GM19023 (cell line): ENCODE results near the gene TNFRSF1B.

Experiments used
- ATAC-seq: cut with Tn5 transposase; IDR thresholded peaks from one replicate; pipeline ENCODE4 v1.9.1; 2021; ENCODE audit warnings: mild to moderate bottlenecking, moderate library complexity; ENCODE audit not compliant: unreplicated experiment

Gene TNFRSF1B

DNA sequence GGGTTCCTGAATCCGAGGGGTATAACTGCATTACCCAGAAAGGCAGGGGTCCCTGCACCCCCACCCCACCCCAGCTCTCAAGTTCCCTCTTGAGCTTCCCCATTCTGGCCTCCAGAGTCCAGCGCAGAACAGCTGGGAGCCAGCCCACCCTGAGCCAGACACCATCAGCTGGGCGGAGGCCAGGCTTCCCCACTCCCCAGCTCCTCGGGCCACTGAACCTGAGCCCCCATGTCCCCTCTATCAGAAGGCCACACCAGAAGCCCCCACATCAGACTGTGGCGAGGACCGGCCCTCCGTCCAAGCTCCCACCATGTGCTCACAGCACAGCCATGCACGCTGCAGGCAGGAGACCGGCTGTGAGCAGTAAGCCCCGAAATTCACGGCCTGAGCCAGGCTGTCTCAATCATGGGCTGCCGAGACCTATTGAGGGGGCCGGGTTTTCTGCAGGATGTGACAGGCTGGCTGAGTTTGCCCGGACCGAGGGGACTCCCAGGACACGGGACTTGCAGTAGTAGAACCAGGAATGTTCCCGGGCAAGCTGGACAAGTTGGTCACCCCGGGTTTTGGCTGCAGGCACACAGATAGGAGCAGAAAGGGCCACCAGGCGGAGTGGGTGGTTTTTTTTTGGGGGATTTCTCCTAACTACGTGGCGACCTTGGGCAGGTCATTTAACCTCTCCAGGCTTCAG is 25.5 kb upstream of the TNFRSF1B start:
- no peak for ATAC-seq

- no peak for ATAC-seq
Measured at GRCh38 chr1:12142141-12142823, 24.5 kb upstream of the TNFRSF1B start.

DNA sequence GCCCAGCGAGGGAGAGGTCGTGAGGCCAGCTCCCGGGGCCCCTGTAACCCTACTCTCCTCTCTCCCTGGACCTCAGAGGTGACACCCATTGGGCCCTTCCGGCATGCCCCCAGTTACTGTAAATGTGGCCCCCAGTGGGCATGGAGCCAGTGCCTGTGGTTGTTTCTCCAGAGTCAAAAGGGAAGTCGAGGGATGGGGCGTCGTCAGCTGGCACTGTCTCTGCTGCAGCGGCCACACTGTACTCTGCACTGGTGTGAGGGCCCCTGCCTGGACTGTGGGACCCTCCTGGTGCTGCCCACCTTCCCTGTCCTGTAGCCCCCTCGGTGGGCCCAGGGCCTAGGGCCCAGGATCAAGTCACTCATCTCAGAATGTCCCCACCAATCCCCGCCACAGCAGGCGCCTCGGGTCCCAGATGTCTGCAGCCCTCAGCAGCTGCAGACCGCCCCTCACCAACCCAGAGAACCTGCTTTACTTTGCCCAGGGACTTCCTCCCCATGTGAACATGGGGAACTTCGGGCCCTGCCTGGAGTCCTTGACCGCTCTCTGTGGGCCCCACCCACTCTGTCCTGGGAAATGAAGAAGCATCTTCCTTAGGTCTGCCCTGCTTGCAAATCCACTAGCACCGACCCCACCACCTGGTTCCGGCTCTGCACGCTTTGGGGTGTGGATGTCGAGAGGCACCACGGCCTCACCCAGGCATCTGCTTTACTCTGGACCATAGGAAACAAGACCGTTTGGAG is 23.7 kb upstream of the TNFRSF1B start:
- no peak for ATAC-seq

GRCh38 chr1:12143631-12144155 is 23.1 kb upstream of the TNFRSF1B start:
- no peak for ATAC-seq

- no peak for ATAC-seq
Measured at GRCh38 chr1:12144236-12144635, 22.6 kb upstream of the TNFRSF1B start.

- ATAC-seq = no peak
Measured at GRCh38 chr1:12144969-12145368, 21.8 kb upstream of the TNFRSF1B start.

GRCh38 chr1:12145616-12146342 is 21.0 kb upstream of the TNFRSF1B start:
- ATAC-seq = no peak

DNA sequence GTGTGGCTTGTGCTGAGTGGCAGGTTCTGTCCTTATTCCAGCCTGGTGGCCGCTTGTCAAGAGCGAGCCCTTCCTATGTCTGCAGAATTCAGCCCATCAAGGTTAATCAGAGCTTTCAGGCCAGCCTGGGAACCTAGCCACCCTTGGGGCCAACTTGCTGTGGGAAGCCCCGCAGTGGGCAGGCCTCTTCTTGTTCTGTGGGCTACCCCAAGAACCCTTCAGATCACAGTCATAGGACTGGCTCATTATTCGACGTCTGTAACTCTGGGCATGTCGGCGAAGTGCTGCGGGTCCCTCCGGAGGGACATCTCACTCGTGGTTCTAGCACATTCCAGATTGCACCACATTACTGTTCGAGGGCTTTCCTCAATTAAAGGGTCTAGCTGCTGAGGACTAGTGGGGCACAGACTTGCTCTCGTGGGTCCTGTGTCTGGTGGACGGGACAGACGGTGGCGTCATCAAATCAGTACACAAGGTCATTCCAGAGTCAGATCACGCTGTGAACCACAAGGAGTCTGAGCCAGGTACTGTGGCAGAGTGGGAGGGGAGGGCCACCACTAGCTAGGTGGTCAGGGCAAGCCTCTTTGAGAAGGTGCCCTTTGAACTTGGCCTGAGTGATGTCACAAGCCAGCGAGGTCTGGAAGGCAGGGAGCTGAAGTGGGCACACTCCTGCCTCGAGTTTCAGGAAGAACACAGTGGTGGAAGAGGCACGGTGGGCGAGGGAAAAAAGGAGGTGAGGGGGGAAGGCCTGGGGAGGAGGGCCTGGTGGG is 20.3 kb upstream of the TNFRSF1B start:
- ATAC-seq = no peak

DNA sequence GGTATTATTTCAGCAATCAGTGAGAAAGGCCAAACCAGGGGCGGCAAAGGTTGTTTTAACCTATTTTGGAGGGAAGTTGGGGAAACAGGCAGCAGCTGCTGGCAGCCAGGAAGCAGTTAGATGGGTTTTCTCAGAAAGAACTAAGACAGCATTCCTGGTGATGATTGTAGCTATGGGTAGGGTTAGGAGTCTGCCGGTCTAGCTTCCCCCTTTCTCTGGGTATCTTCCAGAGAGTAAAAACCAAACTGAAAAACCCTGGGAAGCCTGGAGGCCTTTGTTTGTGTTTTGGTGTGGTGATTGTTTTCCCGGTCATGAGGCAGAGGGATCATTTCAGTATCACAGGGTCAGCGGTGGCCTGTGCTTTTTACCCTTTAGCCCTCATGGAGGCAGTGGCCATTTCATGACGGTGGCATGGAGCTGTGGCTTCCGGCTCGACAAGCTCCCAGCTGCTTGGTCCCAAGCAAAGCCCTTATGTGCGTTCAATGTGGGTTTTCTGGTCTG is 19.5 kb upstream of the TNFRSF1B start:
- ATAC-seq = no peak

- no peak for ATAC-seq
Measured at GRCh38 chr1:12148160-12148957, 18.4 kb upstream of the TNFRSF1B start.

GRCh38 chr1:12148958-12149790 is 17.6 kb upstream of the TNFRSF1B start:
- ATAC-seq = no peak

GRCh38 chr1:12149791-12150175 is 17.0 kb upstream of the TNFRSF1B start:
- ATAC-seq = no peak

DNA sequence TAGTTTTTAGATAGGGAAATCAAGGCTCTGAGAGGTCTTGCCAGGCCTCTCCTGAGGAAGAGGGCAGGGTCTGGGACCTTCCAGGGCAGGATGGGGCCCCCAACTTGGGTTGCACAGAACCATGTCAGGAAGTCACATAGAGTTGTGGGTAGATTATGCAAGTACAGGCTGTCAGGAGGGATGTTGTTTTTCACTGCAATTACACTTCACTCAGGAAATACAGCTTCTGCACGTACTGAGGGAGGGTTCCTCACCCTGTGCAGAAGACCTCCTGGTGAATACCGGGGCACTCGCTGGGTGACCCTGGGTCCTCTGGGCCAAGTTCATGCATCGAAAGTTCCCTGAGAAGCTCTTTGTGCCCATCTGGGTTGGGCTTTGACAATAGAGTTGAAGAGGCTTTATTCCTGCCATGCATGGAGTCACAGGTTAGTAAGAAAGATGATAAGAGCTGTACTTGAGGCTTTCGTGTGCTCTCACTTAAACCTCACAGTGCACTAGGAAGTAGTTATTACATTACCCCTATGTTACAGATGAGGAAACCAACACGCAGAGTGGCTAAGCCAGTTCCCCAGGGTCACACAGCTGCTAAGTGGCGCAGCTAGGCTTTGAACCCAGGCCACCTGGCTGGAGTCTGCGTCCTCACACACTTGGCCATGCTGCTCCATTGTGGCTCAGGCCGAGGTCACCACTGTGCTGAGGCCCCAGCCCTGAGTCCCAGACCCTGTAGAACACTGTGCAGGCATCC is 16.2 kb upstream of the TNFRSF1B start:
- ATAC-seq = no peak

- no peak for ATAC-seq
Measured at GRCh38 chr1:12151465-12151864, 15.3 kb upstream of the TNFRSF1B start.

DNA sequence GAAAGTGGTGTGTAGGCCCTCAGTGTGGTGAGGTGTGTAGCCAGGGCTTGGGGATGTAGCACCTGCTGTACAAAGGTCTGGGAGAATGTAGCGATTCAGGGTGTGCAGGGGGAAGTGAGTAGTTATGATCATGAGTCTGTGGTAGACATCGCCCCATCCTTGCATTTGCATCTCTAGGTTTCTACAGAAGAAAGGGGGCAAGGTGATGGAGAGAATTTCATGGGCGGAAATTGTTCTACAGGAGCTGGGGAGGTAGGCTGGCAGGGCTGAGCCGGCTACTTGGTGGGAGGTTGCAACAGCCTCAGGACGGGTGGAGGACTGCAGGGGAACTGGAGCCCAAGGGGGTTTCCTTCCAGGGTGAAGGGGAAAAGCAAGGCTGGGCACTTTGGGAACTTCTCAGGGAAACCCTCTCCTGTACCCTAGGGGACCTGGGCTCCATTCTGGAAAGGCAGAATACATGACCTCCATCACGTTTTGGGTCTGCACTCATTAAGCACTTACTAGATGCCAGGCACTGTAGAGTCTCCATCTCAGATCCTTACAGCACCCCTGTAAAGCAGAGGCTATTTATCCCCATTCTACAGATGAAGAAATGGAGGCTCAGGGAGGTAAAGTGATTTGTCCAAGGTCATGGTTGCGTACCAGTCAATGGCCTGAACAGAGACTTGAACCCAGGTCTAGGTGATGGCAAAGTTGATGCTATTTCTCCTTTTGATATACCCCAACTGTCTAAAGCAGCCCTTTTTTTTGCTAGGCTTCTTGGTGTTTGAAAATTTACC is 14.5 kb upstream of the TNFRSF1B start:
- peak; percentile 76 for ATAC-seq

DNA sequence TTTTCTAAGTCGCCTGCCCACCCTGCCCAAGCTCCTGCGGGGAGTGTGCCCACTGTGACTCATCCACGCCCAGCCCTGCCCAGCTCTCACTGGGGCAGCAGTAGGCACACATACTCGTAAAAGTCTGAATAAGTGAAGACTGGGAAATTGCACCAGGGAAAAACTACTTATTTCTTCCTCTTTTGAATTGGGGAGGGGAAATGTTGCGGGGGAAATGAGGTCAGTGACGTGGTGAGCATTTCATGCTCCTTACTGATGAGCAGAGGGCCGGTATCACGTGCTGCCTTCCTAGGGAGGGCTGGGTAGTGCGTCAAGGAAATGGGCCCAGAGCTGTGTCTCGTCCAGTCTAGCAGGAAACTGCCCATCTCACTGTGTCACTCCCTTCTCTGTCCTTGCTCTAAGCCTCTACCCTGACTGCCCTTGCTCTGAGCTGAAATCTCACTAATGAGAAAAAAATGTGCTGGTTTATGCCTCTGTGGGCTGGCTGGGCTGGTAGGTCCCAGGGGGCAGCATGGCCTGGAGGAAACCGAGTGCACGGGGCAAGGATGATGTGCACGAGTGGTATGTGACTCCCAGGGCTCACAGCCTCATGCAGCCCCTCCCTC is 13.5 kb upstream of the TNFRSF1B start:
- ATAC-seq = no peak

DNA sequence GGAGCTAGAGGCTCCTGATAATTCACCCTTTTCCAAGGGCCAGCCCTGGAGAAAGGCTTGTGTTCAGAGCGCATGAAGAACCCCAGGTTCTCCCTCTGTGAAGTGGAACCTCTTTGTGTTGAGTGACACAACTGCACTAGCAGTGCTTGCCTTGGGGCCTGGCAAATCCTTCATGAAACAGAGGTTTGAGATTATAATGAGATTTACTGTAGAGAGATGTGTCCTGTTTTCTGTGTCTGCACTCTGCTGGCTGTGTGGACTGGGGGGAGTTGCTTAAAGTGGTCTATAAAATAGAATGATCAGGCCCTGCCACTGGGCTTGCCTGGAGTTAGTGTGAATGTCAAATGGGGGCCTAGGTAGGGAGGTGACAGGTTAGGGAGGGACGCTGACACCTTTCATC is 11.5 kb upstream of the TNFRSF1B start:
- no peak for ATAC-seq
